HepG2 (cell line): ENCODE data around the gene RAD9A. TPM values are rescaled to one million over a fixed set of nuclear protein-coding genes. Genes with fewer than 3 reads are reported as not detected.

Experiments
- AKAP8 ChIP-seq: sonication (generic); formaldehyde crosslinking; IDR thresholded peaks from 2 replicates; pipeline ENCODE4 v1.5.1; 2020; ENCODE audit warnings: mild to moderate bottlenecking, missing genetic modification reagents
- ESRRA ChIP-seq: sonication (generic); formaldehyde crosslinking; IDR thresholded peaks from 2 replicates; pipeline ENCODE4 v1.5.1; 2020; ENCODE audit warnings: mild to moderate bottlenecking, low read depth, missing genetic modification reagents
- GLI4 ChIP-seq: sonication (generic); formaldehyde crosslinking; IDR thresholded peaks from 2 replicates; pipeline ENCODE4 v1.5.1; 2020; ENCODE audit warnings: missing genetic modification reagents, mild to moderate bottlenecking, moderate library complexity, borderline replicate concordance
- KDM5B ChIP-seq: sonication (generic); formaldehyde crosslinking; IDR thresholded peaks from 2 replicates; pipeline ENCODE4 v1.4.0; 2020; ENCODE audit warnings: missing genetic modification reagents, mild to moderate bottlenecking, borderline replicate concordance
- MEF2D ChIP-seq: sonication (generic); formaldehyde crosslinking; IDR thresholded peaks from 2 replicates; pipeline ENCODE4 v1.5.1; 2020; ENCODE audit warnings: mild to moderate bottlenecking, missing genetic modification reagents
- MYC ChIP-seq: sonication (generic); formaldehyde crosslinking; IDR thresholded peaks from 2 replicates; pipeline ENCODE4 v1.9.0; 2021; ENCODE audit warnings: missing genetic modification reagents, borderline replicate concordance
- NCOR1 ChIP-seq: fragments of 200-600 bp; sonication (generic); IDR thresholded peaks from 2 replicates; pipeline ENCODE4 v1.7.0; 2017; ENCODE audit warnings: antibody characterized with exemption, low read length, borderline replicate concordance
- NFYC ChIP-seq: IDR thresholded peaks from 2 replicates; pipeline ENCODE4 v1.6.1; 2016; ENCODE audit warnings: missing genetic modification reagents, missing compliant biosample characterization
- SMARCE1 ChIP-seq: fragments of 450-650 bp; IDR thresholded peaks from 2 replicates; pipeline ENCODE4 v1.6.1; 2017; ENCODE audit warnings: borderline replicate concordance
- TFAP4 ChIP-seq: sonication (generic); IDR thresholded peaks from 2 replicates; pipeline ENCODE4 v1.6.1; 2016; ENCODE audit warnings: low read depth, borderline replicate concordance
- THAP7 ChIP-seq: sonication (generic); formaldehyde crosslinking; IDR thresholded peaks from 2 replicates; pipeline ENCODE4 v1.8.1; 2023; ENCODE audit warnings: mild to moderate bottlenecking, missing genetic modification reagents
- TRIM22 ChIP-seq: fragments of 450-650 bp; IDR thresholded peaks from 2 replicates; pipeline ENCODE4 v1.6.1; 2017
- ZFAT ChIP-seq: sonication (generic); formaldehyde crosslinking; conservative IDR thresholded peaks from 2 replicates; pipeline ENCODE4 v1.8.1; 2023; ENCODE audit warnings: missing genetic modification reagents, inconsistent platforms
- ZFP37 ChIP-seq: sonication (generic); formaldehyde crosslinking; IDR thresholded peaks from 2 replicates; pipeline ENCODE4 v1.4.0; 2020; ENCODE audit warnings: missing genetic modification reagents, borderline replicate concordance
- ZKSCAN8 ChIP-seq: IDR thresholded peaks from 2 replicates; pipeline ENCODE4 v1.6.1; 2016; ENCODE audit warnings: borderline replicate concordance, missing genetic modification reagents, missing compliant biosample characterization
- ZNF121 ChIP-seq: sonication (generic); formaldehyde crosslinking; IDR thresholded peaks from 2 replicates; pipeline ENCODE4 v1.5.0; 2020; ENCODE audit warnings: mild to moderate bottlenecking, missing genetic modification reagents
- ZNF256 ChIP-seq: sonication (generic); formaldehyde crosslinking; conservative IDR thresholded peaks from 2 replicates; pipeline ENCODE4 v1.4.0; 2020; ENCODE audit warnings: missing genetic modification reagents
- ZNF292 ChIP-seq: sonication (generic); formaldehyde crosslinking; IDR thresholded peaks from 2 replicates; pipeline ENCODE4 v1.8.1; 2022; ENCODE audit warnings: mild to moderate bottlenecking, low read depth, missing genetic modification reagents, borderline replicate concordance
- ZNF354B ChIP-seq: sonication (generic); formaldehyde crosslinking; IDR thresholded peaks from 2 replicates; pipeline ENCODE4 v1.8.0; 2022; ENCODE audit warnings: mild to moderate bottlenecking, missing genetic modification reagents
- ZNF362 ChIP-seq: sonication (generic); formaldehyde crosslinking; IDR thresholded peaks from 2 replicates; pipeline ENCODE4 v1.4.0; 2020; ENCODE audit warnings: missing genetic modification reagents, mild to moderate bottlenecking, borderline replicate concordance
- ZNF367 ChIP-seq: sonication (generic); formaldehyde crosslinking; IDR thresholded peaks from 2 replicates; pipeline ENCODE4 v1.4.0; 2020; ENCODE audit warnings: missing genetic modification reagents, borderline replicate concordance
- ZNF431 ChIP-seq: sonication (generic); formaldehyde crosslinking; IDR thresholded peaks from 2 replicates; pipeline ENCODE4 v1.9.0; 2022; ENCODE audit warnings: missing genetic modification reagents, low read depth, mild to moderate bottlenecking, borderline replicate concordance
- polyA plus RNA-seq, 8 experiments: library from polyadenylated mRNA; depleted of rRNA in 3 of 8; stranded (reverse) in 7 of 8; unstranded in 1 of 8; fragments of >200 nt; fragmentation: Illumina TruSeq in 4 of 8; extraction: Trizol in 4 of 8; gene quantifications; 2 replicates each; pipeline versions ENCODE4 v1.2.1 to v1.2.3, GENCODE V29; 2011 to 2016; ENCODE audit warnings: low read depth in 4 of 8, missing spikeins in 1 of 8, mixed read lengths in 1 of 8; ENCODE audit not compliant: insufficient read depth in 1 of 8
- total RNA-seq, 5 experiments: library from RNA; depleted of rRNA; stranded (reverse); fragments of >200 nt; fragmentation: Illumina TruSeq; extraction: Trizol; gene quantifications; 2 replicates each; pipeline ENCODE4 v1.2.3, GENCODE V29; 2016; ENCODE audit warnings: low read depth in 1 of 5
- TF ChIP-seq, protein P1 (sequence below): sonication (generic); formaldehyde crosslinking; IDR thresholded peaks from 2 replicates; pipeline ENCODE4 v1.5.0; 2020; ENCODE audit warnings: mild to moderate bottlenecking, missing genetic modification reagents

Gene RAD9A
- total and polyA plus RNA-seq, 2 of the 13 experiments (the other 11 are each of a cell fraction or from before 2014, with no cell fraction given), result 10.1 to 15.7 TPM

DNA sequence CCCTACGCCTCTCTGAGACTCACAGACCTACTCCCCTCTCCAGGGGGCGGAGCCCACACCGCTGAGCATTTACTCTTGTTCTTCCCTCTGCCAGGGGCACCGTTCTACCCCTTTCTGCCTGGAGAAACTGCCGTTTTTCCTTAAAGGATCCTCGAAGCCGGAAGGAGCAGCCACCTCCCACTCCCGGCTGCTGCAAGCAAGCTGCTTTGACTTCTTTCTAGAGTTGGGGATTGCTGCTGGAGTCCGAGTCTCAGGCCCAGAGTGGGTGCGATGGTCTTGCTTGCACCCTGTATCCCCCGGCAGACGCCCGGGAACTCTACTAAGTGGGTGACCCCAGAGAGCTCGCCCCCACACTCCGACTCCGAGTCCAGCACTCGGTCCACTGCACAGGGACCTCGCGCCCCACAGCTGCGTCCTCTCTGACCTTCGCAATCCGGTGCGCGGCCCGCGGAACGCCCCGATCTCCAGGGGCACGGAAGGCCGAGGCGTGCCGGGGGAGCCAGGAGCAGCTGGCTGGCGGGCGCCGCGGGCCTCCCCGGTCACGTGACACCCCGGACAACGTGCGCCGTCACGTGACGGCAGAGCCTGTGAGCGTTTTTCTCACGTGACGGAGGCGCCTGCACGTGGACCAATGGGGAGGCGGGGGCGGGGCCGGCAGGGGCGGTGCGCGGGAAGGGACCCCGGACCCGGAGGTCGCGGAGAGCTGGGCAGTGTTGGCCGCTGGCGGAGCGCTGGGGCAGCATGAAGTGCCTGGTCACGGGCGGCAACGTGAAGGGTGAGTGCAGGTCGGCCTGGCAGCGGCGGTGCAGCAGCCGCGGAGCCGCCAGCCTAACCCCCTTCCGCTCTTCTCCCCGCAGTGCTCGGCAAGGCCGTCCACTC, at the start of gene RAD9A (continued):
- TF ChIP-seq, protein P1, sequence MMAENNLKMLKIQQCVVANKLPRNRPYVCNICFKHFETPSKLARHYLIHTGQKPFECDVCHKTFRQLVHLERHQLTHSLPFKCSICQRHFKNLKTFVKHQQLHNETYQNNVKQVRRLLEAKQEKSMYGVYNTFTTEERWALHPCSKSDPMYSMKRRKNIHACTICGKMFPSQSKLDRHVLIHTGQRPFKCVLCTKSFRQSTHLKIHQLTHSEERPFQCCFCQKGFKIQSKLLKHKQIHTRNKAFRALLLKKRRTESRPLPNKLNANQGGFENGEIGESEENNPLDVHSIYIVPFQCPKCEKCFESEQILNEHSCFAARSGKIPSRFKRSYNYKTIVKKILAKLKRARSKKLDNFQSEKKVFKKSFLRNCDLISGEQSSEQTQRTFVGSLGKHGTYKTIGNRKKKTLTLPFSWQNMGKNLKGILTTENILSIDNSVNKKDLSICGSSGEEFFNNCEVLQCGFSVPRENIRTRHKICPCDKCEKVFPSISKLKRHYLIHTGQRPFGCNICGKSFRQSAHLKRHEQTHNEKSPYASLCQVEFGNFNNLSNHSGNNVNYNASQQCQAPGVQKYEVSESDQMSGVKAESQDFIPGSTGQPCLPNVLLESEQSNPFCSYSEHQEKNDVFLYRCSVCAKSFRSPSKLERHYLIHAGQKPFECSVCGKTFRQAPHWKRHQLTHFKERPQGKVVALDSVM, result peak; percentile 76
- TF ChIP-seq ZNF121 (CRISPR knock-in tag) (no peak), THAP7 (CRISPR knock-in tag) (peak; percentile 94; the same call in 1 of the 2 replicates), ZFP37 (no peak), ZNF256 (CRISPR knock-in tag) (no peak), ZNF431 (no peak; the same call in 1 of the 2 replicates), ZNF354B (CRISPR knock-in tag) (no peak), SMARCE1 (no peak), ZNF292 (peak; percentile 38; the same call in 1 of the 2 replicates), GLI4 (CRISPR knock-in tag) (peak; percentile 84; the same call in 1 of the 2 replicates), ZNF362 (CRISPR knock-in tag) (peak; percentile 20; the same call in 1 of the 2 replicates), ZKSCAN8 (CRISPR knock-in tag) (no peak), TFAP4 (peak; percentile 92), ZFAT (CRISPR knock-in tag) (no peak), MYC (CRISPR knock-in tag) (peak; percentile 96), NCOR1 (no peak; the same call in 1 of the 2 replicates), ESRRA (CRISPR knock-in tag) (peak; percentile 84; the same call in 1 of the 2 replicates), TRIM22 (no peak), KDM5B (CRISPR knock-in tag) (peak; percentile 97), MEF2D (no peak), ZNF367 (CRISPR knock-in tag) (no peak), AKAP8 (peak; percentile 77), NFYC (peak; percentile 91)
